ENCODE results near the gene PDE11A. TPM values are rescaled to one million over a fixed set of nuclear protein-coding genes. Genes with fewer than 3 reads are reported as not detected.

PDE11A gene
- total and polyA plus RNA-seq, 2 donors from 2014 or later = 0.58 to 0.82 TPM

GRCh38 chr2:177908824-177909223 is 163.8 kb downstream of the PDE11A start:
- Histone ChIP-seq H3K36me3 (ENCODE audit: control insufficient read depth in 2 of 3, insufficient read depth in 3 of 3, low read length in 3 of 3) (no peaks in the 10 kb centered on the region), H3K4me3 (ENCODE audit: low read length in 3 of 3) (no peak overlapping the region), H3K9ac (ENCODE audit: low read length in 3 of 3) (no peak overlapping the region), H3K27me3 (ENCODE audit: control insufficient read depth, insufficient read depth, low read length) (no peaks in the 10 kb centered on the region), H3K27ac (ENCODE audit: low read depth in 2 of 2, low read length in 2 of 2) (no peak overlapping the region), H3K9me3 (ENCODE audit: control insufficient read depth in 2 of 3, insufficient read depth in 1 of 3, low read length in 3 of 3) (no peaks in the 10 kb centered on the region), H3K4me1 (ENCODE audit: control insufficient read depth in 2 of 3, insufficient read depth in 2 of 3, low read depth in 1 of 3, low read length in 3 of 3) (no peaks in the 10 kb centered on the region)
- intact Hi-C loops (cut with DNase I) = no loop called here
- FAIRE-seq = no peak
- no peak for TF ChIP-seq CTCF (IDR thresholded peaks at IDR 0.05; ENCODE audit: borderline replicate concordance, extremely low read depth, insufficient read depth)
- DNase-seq = no peak

GRCh38 chr2:177908182-177908581 is 164.4 kb downstream of the PDE11A start:
- intact Hi-C loops (cut with DNase I) = no loop called here
- no peaks in the 10 kb centered on the region for H3K36me3 ChIP-seq (ENCODE audit: control insufficient read depth in 2 of 3, insufficient read depth in 3 of 3, low read length in 3 of 3)
- FAIRE-seq (no peak), DNase-seq (no peak)
- H3K4me1 ChIP-seq (ENCODE audit: control insufficient read depth in 2 of 3, insufficient read depth in 2 of 3, low read depth in 1 of 3, low read length in 3 of 3) = no peaks in the 10 kb centered on the region
- no peaks in the 10 kb centered on the region for H3K9me3 ChIP-seq (ENCODE audit: control insufficient read depth in 2 of 3, insufficient read depth in 1 of 3, low read length in 3 of 3)
- no peak overlapping the region for H3K9ac ChIP-seq (ENCODE audit: low read length in 3 of 3)
- H3K27ac ChIP-seq (ENCODE audit: low read depth in 2 of 2, low read length in 2 of 2) = no peak overlapping the region
- TF ChIP-seq CTCF (IDR thresholded peaks at IDR 0.05; ENCODE audit: borderline replicate concordance, extremely low read depth, insufficient read depth) = no peak
- no peaks in the 10 kb centered on the region for H3K27me3 ChIP-seq (ENCODE audit: control insufficient read depth, insufficient read depth, low read length)
- no peak overlapping the region for H3K4me3 ChIP-seq (ENCODE audit: low read length in 3 of 3)

GRCh38 chr2:177906041-177906718 is 166.4 kb downstream of the PDE11A start:
- Histone ChIP-seq H3K27me3 (ENCODE audit: control insufficient read depth, insufficient read depth, low read length) (no peaks in the 10 kb centered on the region), H3K36me3 (ENCODE audit: control insufficient read depth in 2 of 3, insufficient read depth in 3 of 3, low read length in 3 of 3) (no peaks in the 10 kb centered on the region), H3K9ac (ENCODE audit: low read length in 3 of 3) (no peak overlapping the region), H3K27ac (ENCODE audit: low read depth in 2 of 2, low read length in 2 of 2) (no peak overlapping the region), H3K4me3 (ENCODE audit: low read length in 3 of 3) (peak overlapping the region in 1 of 3 donors; percentile 37), H3K4me1 (ENCODE audit: control insufficient read depth in 2 of 3, insufficient read depth in 2 of 3, low read depth in 1 of 3, low read length in 3 of 3) (no peaks in the 10 kb centered on the region), H3K9me3 (ENCODE audit: control insufficient read depth in 2 of 3, insufficient read depth in 1 of 3, low read length in 3 of 3) (no peaks in the 10 kb centered on the region)
- peak; percentile 82 for TF ChIP-seq CTCF (IDR thresholded peaks at IDR 0.05; ENCODE audit: borderline replicate concordance, extremely low read depth, insufficient read depth)
- no peak for FAIRE-seq
- intact Hi-C loops (cut with DNase I) = no loop called here
- DNase-seq = peak in 4 of 5 donors; percentile 70 to 76 (median 74)

- FAIRE-seq = no peak
- Histone ChIP-seq H3K36me3 (ENCODE audit: control insufficient read depth in 2 of 3, insufficient read depth in 3 of 3, low read length in 3 of 3) (no peaks in the 10 kb centered on the region), H3K4me1 (ENCODE audit: control insufficient read depth in 2 of 3, insufficient read depth in 2 of 3, low read depth in 1 of 3, low read length in 3 of 3) (no peaks in the 10 kb centered on the region), H3K4me3 (ENCODE audit: low read length in 3 of 3) (peak overlapping the region in 1 of 3 donors; percentile 37), H3K9me3 (ENCODE audit: control insufficient read depth in 2 of 3, insufficient read depth in 1 of 3, low read length in 3 of 3) (no peaks in the 10 kb centered on the region), H3K27me3 (ENCODE audit: control insufficient read depth, insufficient read depth, low read length) (no peaks in the 10 kb centered on the region), H3K9ac (ENCODE audit: low read length in 3 of 3) (no peak overlapping the region), H3K27ac (ENCODE audit: low read depth in 2 of 2, low read length in 2 of 2) (no peak overlapping the region)
- intact Hi-C loops (cut with DNase I) = no loop called here
- TF ChIP-seq CTCF (IDR thresholded peaks at IDR 0.05; ENCODE audit: borderline replicate concordance, extremely low read depth, insufficient read depth) = no peak
- DNase-seq = no peak
Measured at GRCh38 chr2:177905640-177906039, 166.9 kb downstream of the PDE11A start.

Data from kidney (tissue), 14 donors.